IPS DF 6.9 (cell line): ENCODE data around the gene USP35.

Experiments used
- DNase-seq: peaks from one replicate; pipeline ENCODE4 v3.0.0-alpha.2; 2013; ENCODE audit warnings: low read depth, low spot score
- H3K27ac ChIP-seq: one replicate; pipeline ENCODE4 v1.5.1; 2013; ENCODE audit warnings: low read length, control low read depth
- H3K27me3 ChIP-seq: 2 replicates; pipeline ENCODE4 v1.6.1; 2013; ENCODE audit warnings: mild to moderate bottlenecking, low read length; ENCODE audit not compliant: control insufficient read depth, insufficient read depth
- H3K36me3 ChIP-seq: 2 replicates; pipeline ENCODE4 v1.6.1; 2013; ENCODE audit warnings: low read length; ENCODE audit not compliant: control insufficient read depth, insufficient read depth
- H3K4me1 ChIP-seq: 2 replicates; pipeline ENCODE4 v1.6.1; 2013; ENCODE audit warnings: low read length; ENCODE audit not compliant: control insufficient read depth, insufficient read depth
- H3K4me3 ChIP-seq: 2 replicates; pipeline ENCODE4 v1.5.1; 2013; ENCODE audit warnings: mild to moderate bottlenecking, low read length
- H3K9me3 ChIP-seq: 2 replicates; pipeline ENCODE4 v1.6.1; 2013; ENCODE audit warnings: low read length, inconsistent platforms; ENCODE audit not compliant: control insufficient read depth, insufficient read depth
- WGBS: extraction: QIAGEN DNeasy Blood & Tissue Kit; methylation state at CpG from one replicate; pipeline ENCODE4 v1.1.7; 2013; ENCODE audit warnings: mixed read lengths, missing lambda C conversion rate; ENCODE audit not compliant: insufficient read length, insufficient coverage; 5-methylcytosine and 5-hydroxymethylcytosine counted together

The USP35 gene

GRCh38 chr11:78156127-78156844 lies 32.4 kb upstream of the USP35 start:
- H3K27me3 ChIP-seq: no peaks in the 10 kb centered on the region
- no peak for DNase-seq
- H3K36me3 ChIP-seq: no peaks in the 10 kb centered on the region
- no peak overlapping the region for H3K27ac ChIP-seq
- no peaks in the 10 kb centered on the region for H3K4me1 ChIP-seq
- WGBS: no CpG with 5 or more reads among the region's 6 CpGs
- no peak overlapping the region for H3K4me3 ChIP-seq
- H3K9me3 ChIP-seq: no peaks in the 10 kb centered on the region

DNA sequence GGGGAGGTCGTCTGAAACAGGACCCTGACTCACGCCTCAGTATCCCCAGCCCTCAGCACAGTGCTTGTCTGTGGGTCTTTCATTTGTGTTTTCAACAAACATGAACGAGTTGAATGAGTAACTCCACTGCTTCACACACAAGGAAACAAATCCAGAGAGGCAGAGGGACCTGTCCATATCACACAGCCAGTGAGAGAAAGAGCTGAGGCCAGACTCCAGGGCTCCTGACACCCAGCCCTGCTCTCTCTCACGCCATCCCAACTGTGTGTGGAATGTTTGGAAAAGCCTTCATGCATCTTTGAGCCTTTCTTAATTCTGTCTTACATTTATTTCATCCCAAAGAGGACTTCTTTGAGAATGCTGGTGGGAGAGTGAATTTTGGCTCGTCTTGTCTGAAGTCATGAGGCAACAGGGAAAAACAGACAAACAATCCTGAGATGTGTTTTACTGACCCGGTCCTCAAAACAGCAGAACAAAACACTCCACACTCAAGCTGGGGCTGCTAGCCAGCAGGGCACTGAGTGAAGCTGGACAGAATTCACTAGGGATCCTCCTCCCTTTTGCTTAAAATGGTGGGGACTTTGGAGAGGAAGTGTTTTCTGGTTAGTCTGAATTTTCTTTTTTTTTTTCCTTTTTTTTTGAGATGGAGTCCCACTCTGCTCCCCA lies 29.6 kb upstream of the USP35 start:
- no peak for DNase-seq
- WGBS: no CpG with 5 or more reads among the region's 6 CpGs

GRCh38 chr11:78160557-78160956 lies 28.2 kb upstream of the USP35 start:
- Histone ChIP-seq H3K36me3 (no peaks in the 10 kb centered on the region), H3K27me3 (no peaks in the 10 kb centered on the region), H3K9me3 (no peaks in the 10 kb centered on the region), H3K4me1 (no peaks in the 10 kb centered on the region), H3K4me3 (no peak overlapping the region), H3K27ac (no peak overlapping the region)
- WGBS: no CpG with 5 or more reads among the region's 1 CpG
- no peak for DNase-seq

More for the DNA sequence above, 29.6 kb upstream of the USP35 start:
- Histone ChIP-seq H3K36me3 (no peaks in the 10 kb centered on the region), H3K4me3 (no peak overlapping the region), H3K27ac (no peak overlapping the region), H3K4me1 (no peaks in the 10 kb centered on the region), H3K9me3 (no peaks in the 10 kb centered on the region), H3K27me3 (no peaks in the 10 kb centered on the region)

DNA sequence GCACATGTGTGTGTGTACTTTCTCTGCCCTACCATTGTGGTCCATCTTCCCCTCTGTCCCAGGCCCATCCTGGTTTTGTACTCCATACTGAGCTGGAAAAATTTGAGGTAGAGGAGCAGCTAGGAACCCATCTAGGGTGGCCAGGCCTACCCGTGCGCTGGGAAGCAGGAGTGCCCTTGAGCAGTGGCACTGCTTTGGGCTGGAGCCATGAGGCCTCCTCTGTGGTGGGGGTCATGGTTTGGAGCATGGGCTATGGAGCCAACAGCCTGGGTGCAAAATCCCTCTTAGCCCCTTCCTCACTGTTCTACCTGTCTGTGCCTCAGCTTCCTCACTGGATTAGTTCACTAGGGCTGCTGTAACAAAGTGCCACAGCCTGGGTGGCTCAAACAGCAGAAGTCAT lies 27.4 kb upstream of the USP35 start:
- no peaks in the 10 kb centered on the region for H3K36me3 ChIP-seq
- no peaks in the 10 kb centered on the region for H3K9me3 ChIP-seq
- H3K4me3 ChIP-seq: no peak overlapping the region
- WGBS: no CpG with 5 or more reads among the region's 2 CpGs
- no peaks in the 10 kb centered on the region for H3K27me3 ChIP-seq
- no peak overlapping the region for H3K27ac ChIP-seq
- DNase-seq: no peak
- no peaks in the 10 kb centered on the region for H3K4me1 ChIP-seq

DNA sequence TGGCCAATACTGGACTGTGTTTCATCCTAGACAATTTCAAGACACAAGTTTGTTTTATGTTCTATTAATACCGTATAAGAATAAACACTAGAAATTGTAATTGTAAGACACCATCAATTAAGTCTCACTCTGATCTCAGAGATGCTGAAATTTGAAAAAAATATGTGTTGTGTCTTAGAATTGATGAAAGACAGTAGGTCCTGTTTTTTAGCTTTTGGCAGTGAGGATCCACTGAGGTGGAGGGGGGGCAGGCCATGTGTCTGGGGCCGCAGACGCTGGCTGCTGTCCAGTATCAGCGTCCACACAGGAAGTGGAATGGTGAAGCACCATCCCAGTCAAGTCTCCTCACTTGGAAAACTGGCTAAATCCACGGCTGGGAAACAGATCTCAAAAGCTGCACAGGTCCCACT lies 26.8 kb upstream of the USP35 start:
- H3K4me3 ChIP-seq: no peak overlapping the region
- DNase-seq: no peak
- H3K27ac ChIP-seq: no peak overlapping the region
- H3K27me3 ChIP-seq: no peaks in the 10 kb centered on the region
- H3K9me3 ChIP-seq: no peaks in the 10 kb centered on the region
- no peaks in the 10 kb centered on the region for H3K36me3 ChIP-seq
- WGBS: no CpG with 5 or more reads among the region's 5 CpGs
- H3K4me1 ChIP-seq: no peaks in the 10 kb centered on the region

GRCh38 chr11:78163828-78164227 lies 24.9 kb upstream of the USP35 start:
- no peaks in the 10 kb centered on the region for H3K36me3 ChIP-seq
- H3K27me3 ChIP-seq: no peaks in the 10 kb centered on the region
- DNase-seq: no peak
- WGBS: no CpG with 5 or more reads among the region's 2 CpGs
- no peak overlapping the region for H3K27ac ChIP-seq
- no peak overlapping the region for H3K4me3 ChIP-seq
- no peaks in the 10 kb centered on the region; the same call in 1 of the 2 replicates for H3K4me1 ChIP-seq
- H3K9me3 ChIP-seq: no peaks in the 10 kb centered on the region

GRCh38 chr11:78164471-78164870 lies 24.2 kb upstream of the USP35 start:
- H3K9me3 ChIP-seq: no peaks in the 10 kb centered on the region
- DNase-seq: no peak
- H3K36me3 ChIP-seq: no peaks in the 10 kb centered on the region
- no CpG with 5 or more reads among the region's 2 CpGs for WGBS
- no peak overlapping the region for H3K4me3 ChIP-seq
- no peaks in the 10 kb centered on the region; the same call in 1 of the 2 replicates for H3K4me1 ChIP-seq
- no peak overlapping the region for H3K27ac ChIP-seq
- no peaks in the 10 kb centered on the region for H3K27me3 ChIP-seq

DNA sequence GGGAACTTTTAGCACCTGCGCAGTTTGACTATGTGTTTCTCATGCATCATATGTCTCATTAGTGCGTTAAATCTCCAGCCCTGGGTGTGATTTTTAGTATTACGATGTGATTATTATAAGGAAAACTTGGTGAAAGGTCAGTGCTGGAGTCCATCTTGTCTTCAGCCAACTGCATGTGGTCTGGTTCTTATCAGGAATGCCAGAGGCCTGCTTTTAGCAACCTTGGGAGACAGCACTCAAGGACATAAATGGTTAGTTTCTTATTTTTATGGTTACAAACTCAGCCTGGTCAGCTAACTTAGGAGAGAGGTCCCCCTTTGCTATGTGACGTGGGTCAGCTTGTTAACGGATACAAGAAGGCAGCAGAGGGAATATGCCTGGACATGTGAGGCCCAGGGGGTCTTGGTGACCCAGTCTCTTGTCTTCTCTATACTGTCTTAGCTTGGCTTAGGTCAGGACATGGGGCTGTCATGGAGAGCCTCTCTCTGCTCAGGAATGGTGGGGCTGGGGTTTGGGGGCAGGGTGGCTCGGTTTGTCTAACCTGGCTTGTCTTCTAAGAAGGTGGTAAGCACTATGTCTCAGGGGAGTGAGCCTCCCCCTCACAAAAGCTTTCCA lies 21.8 kb upstream of the USP35 start:
- no peaks in the 10 kb centered on the region for H3K36me3 ChIP-seq
- H3K4me1 ChIP-seq: no peaks in the 10 kb centered on the region; the same call in 1 of the 2 replicates
- DNase-seq: no peak
- WGBS: no CpG with 5 or more reads among the region's 6 CpGs
- H3K9me3 ChIP-seq: no peaks in the 10 kb centered on the region
- H3K27me3 ChIP-seq: no peaks in the 10 kb centered on the region
- no peak overlapping the region for H3K4me3 ChIP-seq
- H3K27ac ChIP-seq: no peak overlapping the region

DNA sequence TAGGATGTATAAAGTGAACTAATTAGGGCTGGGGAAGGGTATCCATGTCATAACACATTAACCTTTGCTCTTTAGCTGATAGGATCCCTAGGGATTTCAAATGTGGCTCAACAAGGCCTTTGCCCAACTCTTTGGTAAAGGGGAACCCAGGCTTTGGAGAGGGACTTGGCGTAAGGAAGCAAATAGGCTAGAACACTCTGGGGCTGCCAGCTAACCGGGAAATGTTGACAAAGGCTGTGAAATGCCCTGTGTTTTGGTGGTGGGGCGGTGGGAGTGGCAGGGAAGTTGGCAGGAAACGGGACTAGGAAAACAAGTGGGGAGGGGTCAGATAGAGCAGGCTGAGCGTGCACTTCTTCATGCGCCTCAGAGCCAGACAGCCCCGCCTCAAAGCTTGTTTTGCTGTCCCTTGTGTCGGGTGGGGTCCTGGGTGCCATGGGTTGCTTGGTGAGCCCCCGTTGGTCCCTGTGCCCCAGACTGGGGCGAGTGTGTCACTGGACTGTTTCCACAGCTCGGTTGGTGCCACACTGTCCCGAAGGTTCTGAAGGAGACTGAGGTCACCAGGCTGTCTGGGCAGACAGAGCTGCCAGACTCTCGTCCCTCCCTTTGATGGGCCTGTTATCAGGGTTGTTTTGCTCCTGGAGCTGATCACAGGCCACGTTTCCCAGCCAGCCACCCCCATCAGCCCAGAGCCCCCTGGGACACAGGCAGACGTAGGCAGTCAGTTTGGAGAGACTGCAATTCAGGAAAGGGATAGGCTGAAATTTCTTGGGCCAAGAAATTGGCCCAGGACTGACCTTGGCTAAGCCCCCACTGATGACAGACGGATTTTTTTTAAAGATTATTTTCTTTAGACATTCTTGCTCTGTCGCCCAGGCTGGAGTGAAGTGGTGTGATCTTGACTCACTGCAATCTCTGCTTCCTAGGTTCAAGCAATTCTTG lies 19.9 kb upstream of the USP35 start:
- no CpG with 5 or more reads among the region's 17 CpGs for WGBS
- Histone ChIP-seq H3K27me3 (no peaks in the 10 kb centered on the region), H3K4me1 (no peaks in the 10 kb centered on the region; the same call in 1 of the 2 replicates), H3K36me3 (no peaks in the 10 kb centered on the region), H3K4me3 (no peak overlapping the region), H3K9me3 (no peaks in the 10 kb centered on the region), H3K27ac (no peak overlapping the region)
- DNase-seq: no peak

DNA sequence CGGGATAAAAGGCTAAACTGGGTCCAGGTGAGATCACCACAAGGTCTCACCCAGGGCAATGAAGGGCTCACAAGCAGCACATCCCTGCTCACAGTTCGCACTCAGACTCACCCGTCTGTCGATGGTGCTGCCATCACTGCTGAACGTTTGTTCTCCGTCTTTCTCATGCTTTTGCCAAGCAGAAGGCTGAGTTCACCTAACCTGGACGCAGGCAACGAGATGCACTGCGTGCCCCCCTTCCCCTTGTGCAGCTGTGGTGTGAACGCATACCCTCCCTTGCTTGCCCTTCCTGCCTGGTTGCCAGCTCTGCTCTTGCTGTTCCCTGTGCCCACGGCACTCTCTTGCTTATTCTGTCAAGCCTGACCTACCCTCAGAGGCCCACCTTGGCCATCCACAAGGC lies 18.3 kb upstream of the USP35 start:
- DNase-seq: no peak
- no peaks in the 10 kb centered on the region for H3K36me3 ChIP-seq
- H3K9me3 ChIP-seq: no peaks in the 10 kb centered on the region
- H3K27ac ChIP-seq: no peak overlapping the region
- H3K4me3 ChIP-seq: no peak overlapping the region
- no peaks in the 10 kb centered on the region; the same call in 1 of the 2 replicates for H3K4me1 ChIP-seq
- no peaks in the 10 kb centered on the region for H3K27me3 ChIP-seq
- no CpG with 5 or more reads among the region's 11 CpGs for WGBS
